Thymus (tissue), 11 donors: ENCODE data around the gene INSIG1. TPM values are rescaled to one million over a fixed set of nuclear protein-coding genes. Genes with fewer than 3 reads are reported as not detected.

Experiments used
- DNase-seq, 9 donors: peaks; one replicate each; pipeline ENCODE4 v3.0.0-alpha.2; 2013; ENCODE audit warnings: low spot score in 9 of 9, low read depth in 6 of 9, missing footprints in 1 of 9
- H3K27ac ChIP-seq, 2 donors: one replicate each; pipeline ENCODE4 v1.5.1; 2013; ENCODE audit warnings: control low read depth in 1 of 2, low read depth in 1 of 2, low read length in 1 of 2, mild to moderate bottlenecking in 1 of 2, moderate library complexity in 1 of 2
- H3K27me3 ChIP-seq, 2 donors: one replicate each; pipeline ENCODE4 v1.5.1; 2013; ENCODE audit warnings: low read length in 1 of 2; ENCODE audit not compliant: control insufficient read depth in 2 of 2, insufficient read depth in 1 of 2
- H3K36me3 ChIP-seq, 2 donors: one replicate each; pipeline ENCODE4 v1.5.1; 2013; ENCODE audit warnings: low read length in 1 of 2, mild to moderate bottlenecking in 1 of 2, moderate library complexity in 1 of 2; ENCODE audit not compliant: control insufficient read depth in 2 of 2, insufficient read depth in 2 of 2
- H3K4me1 ChIP-seq, 2 donors: one replicate each; pipeline ENCODE4 v1.5.1; 2013; ENCODE audit warnings: low read length in 2 of 2; ENCODE audit not compliant: control insufficient read depth in 2 of 2, insufficient read depth in 2 of 2
- H3K4me3 ChIP-seq, 2 donors: one replicate each; pipeline ENCODE4 v1.5.1; 2013; ENCODE audit warnings: low read length in 2 of 2, control low read depth in 1 of 2, mild to moderate bottlenecking in 1 of 2
- H3K9me3 ChIP-seq, 2 donors: one replicate each; pipeline ENCODE4 v1.5.1; 2013; ENCODE audit warnings: low read length in 1 of 2, mild to moderate bottlenecking in 1 of 2; ENCODE audit not compliant: control insufficient read depth in 2 of 2, insufficient read depth in 1 of 2
- WGBS: extraction: QIAGEN DNeasy Blood & Tissue Kit; methylation state at CpG from one replicate; pipeline ENCODE4 v1.1.7; 2013; 5-methylcytosine and 5-hydroxymethylcytosine counted together
- polyA plus RNA-seq: library from polyadenylated mRNA; stranded (reverse); fragments of 200-250 nt; gene quantifications from one replicate; pipeline ENCODE4 v1.2.3, GENCODE V29; 2013
- total RNA-seq: library from RNA; stranded (reverse); fragments of 120-200 nt; gene quantifications from one replicate; pipeline ENCODE4 v1.2.4, GENCODE V29; 2013
- donor health status: healthy.

The INSIG1 gene
- total and polyA plus RNA-seq, 2 donors, result 37.1 to 50.2 TPM

- DNase-seq, result no peak
- H3K9me3 ChIP-seq, result no peaks in the 10 kb centered on the region
- no peak overlapping the region for H3K27ac ChIP-seq
- H3K27me3 ChIP-seq, result no peaks in the 10 kb centered on the region
- peaks cover 0 to 14% of the 10 kb centered on the region in 2 donors for H3K4me1 ChIP-seq
- H3K4me3 ChIP-seq, result no peak overlapping the region
- 73% methylated on average over 26 of the region's 26 CpGs for WGBS
- no peaks in the 10 kb centered on the region for H3K36me3 ChIP-seq
Measured at GRCh38 chr7:155287284-155287935, 10.3 kb upstream of the INSIG1 start.

GRCh38 chr7:155288055-155288454 is 9.6 kb upstream of the INSIG1 start:
- Histone ChIP-seq H3K9me3 (no peaks in the 10 kb centered on the region), H3K4me1 (peaks cover 0 to 11% of the 10 kb centered on the region in 2 donors), H3K27me3 (no peaks in the 10 kb centered on the region), H3K36me3 (no peaks in the 10 kb centered on the region), H3K4me3 (no peak overlapping the region), H3K27ac (no peak overlapping the region)
- DNase-seq, result no peak
- 99% methylated on average over 18 of the region's 18 CpGs for WGBS

GRCh38 chr7:155289107-155289506 is 8.6 kb upstream of the INSIG1 start:
- H3K4me1 ChIP-seq, result peaks cover 0 to 11% of the 10 kb centered on the region in 2 donors
- H3K4me3 ChIP-seq, result no peak overlapping the region
- no peaks in the 10 kb centered on the region for H3K9me3 ChIP-seq
- H3K27me3 ChIP-seq, result no peaks in the 10 kb centered on the region
- H3K27ac ChIP-seq, result no peak overlapping the region
- no peaks in the 10 kb centered on the region for H3K36me3 ChIP-seq
- WGBS, result 95% methylated on average over 7 of the region's 7 CpGs
- no peak for DNase-seq

- no peaks in the 10 kb centered on the region for H3K36me3 ChIP-seq
- no peak for DNase-seq
- H3K27ac ChIP-seq, result no peak overlapping the region
- no peaks in the 10 kb centered on the region for H3K9me3 ChIP-seq
- no peak overlapping the region for H3K4me3 ChIP-seq
- no peaks in the 10 kb centered on the region for H3K27me3 ChIP-seq
- WGBS, result 98% methylated on average over 11 of the region's 11 CpGs
- peaks cover 0 to 11% of the 10 kb centered on the region in 2 donors for H3K4me1 ChIP-seq
Measured at GRCh38 chr7:155289949-155290501, 7.7 kb upstream of the INSIG1 start.

GRCh38 chr7:155291045-155291530 is 6.6 kb upstream of the INSIG1 start:
- H3K4me1 ChIP-seq, result peaks cover 0 to 16% of the 10 kb centered on the region in 2 donors

GRCh38 chr7:155291729-155292128 is 5.9 kb upstream of the INSIG1 start:
- Histone ChIP-seq H3K27ac (no peak overlapping the region), H3K36me3 (no peaks in the 10 kb centered on the region), H3K4me1 (peaks cover 4 to 23% of the 10 kb centered on the region in 2 donors), H3K27me3 (no peaks in the 10 kb centered on the region), H3K9me3 (no peaks in the 10 kb centered on the region), H3K4me3 (no peak overlapping the region)
- DNase-seq, result no peak
- 95% methylated on average over 5 of the region's 5 CpGs for WGBS

More at GRCh38 chr7:155291045-155291530, 6.6 kb upstream of the INSIG1 start:
- H3K27ac ChIP-seq, result no peak overlapping the region
- H3K9me3 ChIP-seq, result no peaks in the 10 kb centered on the region
- WGBS, result 97% methylated on average over 5 of the region's 5 CpGs
- no peaks in the 10 kb centered on the region for H3K27me3 ChIP-seq
- no peaks in the 10 kb centered on the region for H3K36me3 ChIP-seq
- no peak overlapping the region for H3K4me3 ChIP-seq
- no peak for DNase-seq

GRCh38 chr7:155292680-155293226 is 4.9 kb upstream of the INSIG1 start:
- H3K4me3 ChIP-seq, result no peak overlapping the region
- no peaks in the 10 kb centered on the region for H3K36me3 ChIP-seq
- H3K4me1 ChIP-seq, result peaks cover 12 to 23% of the 10 kb centered on the region in 2 donors
- H3K27me3 ChIP-seq, result no peaks in the 10 kb centered on the region
- DNase-seq, result no peak
- H3K9me3 ChIP-seq, result no peaks in the 10 kb centered on the region
- 88% methylated on average over 7 of the region's 7 CpGs for WGBS
- H3K27ac ChIP-seq, result no peak overlapping the region

GRCh38 chr7:155293721-155294510 is 3.8 kb upstream of the INSIG1 start:
- no peak for DNase-seq
- peaks cover 12 to 20% of the 10 kb centered on the region in 2 donors for H3K4me1 ChIP-seq
- 95% methylated on average over 8 of the region's 8 CpGs for WGBS

DNA sequence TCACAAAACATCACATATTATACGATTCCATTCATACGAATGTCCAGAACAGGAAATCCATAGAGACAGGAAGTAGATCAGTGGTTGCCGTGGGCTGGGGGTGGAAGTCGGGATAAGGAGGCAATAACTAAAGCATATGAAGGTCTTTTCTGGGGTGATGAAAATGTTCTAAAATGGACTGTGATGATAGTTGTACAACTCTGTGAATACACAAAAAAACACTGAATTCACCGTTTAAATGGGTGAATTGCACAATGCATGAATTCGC is 3.2 kb upstream of the INSIG1 start:
- no peak for DNase-seq
- H3K4me3 ChIP-seq, result no peak overlapping the region
- H3K27ac ChIP-seq, result no peak overlapping the region
- H3K36me3 ChIP-seq, result no peaks in the 10 kb centered on the region
- H3K27me3 ChIP-seq, result no peaks in the 10 kb centered on the region
- no peaks in the 10 kb centered on the region for H3K9me3 ChIP-seq
- WGBS, result 93% methylated on average over 6 of the region's 6 CpGs
- peaks cover 12 to 21% of the 10 kb centered on the region in 2 donors for H3K4me1 ChIP-seq

More at GRCh38 chr7:155293721-155294510, 3.8 kb upstream of the INSIG1 start:
- Histone ChIP-seq H3K9me3 (no peaks in the 10 kb centered on the region), H3K27ac (no peak overlapping the region), H3K4me3 (no peak overlapping the region), H3K27me3 (no peaks in the 10 kb centered on the region), H3K36me3 (no peaks in the 10 kb centered on the region)
